ENCODE results near the gene PRKRA. TPM values are rescaled to one million over a fixed set of nuclear protein-coding genes. Genes with fewer than 3 reads are reported as not detected.

Gene PRKRA
- 63.9 TPM for total RNA-seq
- polyA plus RNA-seq: 57.8 TPM

- Histone ChIP-seq H3K4me3 (ENCODE audit: low read depth, low read length) (peak within 1 kb of the TSS; percentile 72), H3K4me1 (ENCODE audit: insufficient read depth) (no peaks in the 10 kb centered on the region), H3K27ac (ENCODE audit: low read depth) (peak within 1 kb of the TSS; percentile 98), H3K36me3 (ENCODE audit: insufficient read depth) (no peaks in the 10 kb centered on the region)
- under 1% methylated on average over 76 of the region's 76 CpGs for WGBS
- DNase-seq (ENCODE audit: extremely low spot score): peak; percentile 92
These were observed at the start of gene PRKRA, which contains the start of gene PJVK for GRCh38 chr2:178450774-178451525. TSS of gene PRKRA (minus strand) at chr2:178451175. CDS start at chr2:178451030, 145 bp downstream. TSS of gene PJVK (plus strand) at chr2:178451378. CDS start at chr2:178453410, 2,032 bp downstream.

- Histone ChIP-seq H3K27ac (ENCODE audit: low read depth) (no peak overlapping the region), H3K4me1 (ENCODE audit: insufficient read depth) (no peaks in the 10 kb centered on the region), H3K36me3 (ENCODE audit: insufficient read depth) (peaks cover 11% of the 10 kb centered on the region), H3K4me3 (ENCODE audit: low read depth, low read length) (no peak overlapping the region)
- DNase-seq (ENCODE audit: extremely low spot score): no peak
- WGBS: 98% methylated on average over 3 of the region's 3 CpGs
These were observed 48.7 kb upstream of the PRKRA start for GRCh38 chr2:178499640-178500039.

GRCh38 chr2:178498137-178498536, 47.2 kb upstream of the PRKRA start:
- H3K27ac ChIP-seq (ENCODE audit: low read depth): no peak overlapping the region
- no peak for DNase-seq (ENCODE audit: extremely low spot score)
- no peak overlapping the region for H3K4me3 ChIP-seq (ENCODE audit: low read depth, low read length)
- no peaks in the 10 kb centered on the region for H3K4me1 ChIP-seq (ENCODE audit: insufficient read depth)
- peaks cover 11% of the 10 kb centered on the region for H3K36me3 ChIP-seq (ENCODE audit: insufficient read depth)

GRCh38 chr2:178496049-178496448, 45.1 kb upstream of the PRKRA start:
- Histone ChIP-seq H3K4me1 (ENCODE audit: insufficient read depth) (no peaks in the 10 kb centered on the region), H3K4me3 (ENCODE audit: low read depth, low read length) (no peak overlapping the region), H3K27ac (ENCODE audit: low read depth) (no peak overlapping the region), H3K36me3 (ENCODE audit: insufficient read depth) (peaks cover 9% of the 10 kb centered on the region)
- WGBS: 72% methylated on average over 4 of the region's 4 CpGs
- DNase-seq (ENCODE audit: extremely low spot score): no peak

- DNase-seq (ENCODE audit: extremely low spot score): no peak
- peaks cover 3% of the 10 kb centered on the region for H3K36me3 ChIP-seq (ENCODE audit: insufficient read depth)
- WGBS: 95% methylated on average over 6 of the region's 6 CpGs
- H3K4me1 ChIP-seq (ENCODE audit: insufficient read depth): no peaks in the 10 kb centered on the region
- H3K4me3 ChIP-seq (ENCODE audit: low read depth, low read length): no peak overlapping the region
- no peak overlapping the region for H3K27ac ChIP-seq (ENCODE audit: low read depth)
These were observed 40.6 kb upstream of the PRKRA start for GRCh38 chr2:178491612-178492011.

- Histone ChIP-seq H3K27ac (ENCODE audit: low read depth) (no peak overlapping the region), H3K4me3 (ENCODE audit: low read depth, low read length) (no peak overlapping the region), H3K4me1 (ENCODE audit: insufficient read depth) (peaks cover 1% of the 10 kb centered on the region), H3K36me3 (ENCODE audit: insufficient read depth) (no peaks in the 10 kb centered on the region)
- 70% methylated on average over 3 of the region's 3 CpGs for WGBS
- no peak for DNase-seq (ENCODE audit: extremely low spot score)
These were observed 34.4 kb upstream of the PRKRA start for GRCh38 chr2:178485356-178485755.

GRCh38 chr2:178484245-178485041, 33.5 kb upstream of the PRKRA start:
- no peak for DNase-seq (ENCODE audit: extremely low spot score)
- Histone ChIP-seq H3K4me3 (ENCODE audit: low read depth, low read length) (no peak overlapping the region), H3K27ac (ENCODE audit: low read depth) (no peak overlapping the region), H3K4me1 (ENCODE audit: insufficient read depth) (peaks cover 1% of the 10 kb centered on the region), H3K36me3 (ENCODE audit: insufficient read depth) (no peaks in the 10 kb centered on the region)
- WGBS: 53% methylated on average over 6 of the region's 6 CpGs

- Histone ChIP-seq H3K36me3 (ENCODE audit: insufficient read depth) (no peaks in the 10 kb centered on the region), H3K27ac (ENCODE audit: low read depth) (no peak overlapping the region), H3K4me3 (ENCODE audit: low read depth, low read length) (no peak overlapping the region), H3K4me1 (ENCODE audit: insufficient read depth) (peaks cover 1% of the 10 kb centered on the region)
- no peak for DNase-seq (ENCODE audit: extremely low spot score)
- WGBS: 85% methylated on average over 4 of the region's 4 CpGs
These were observed 31.5 kb upstream of the PRKRA start for GRCh38 chr2:178482437-178482836.

GRCh38 chr2:178480227-178481181, 29.5 kb upstream of the PRKRA start, which contains the start of gene PLEKHA3:
TSS of gene PLEKHA3 (plus strand) at chr2:178480457. CDS start at chr2:178480870, 413 bp downstream.
- Histone ChIP-seq H3K36me3 (ENCODE audit: insufficient read depth) (no peaks in the 10 kb centered on the region), H3K4me1 (ENCODE audit: insufficient read depth) (peaks cover 1% of the 10 kb centered on the region), H3K27ac (ENCODE audit: low read depth) (peak within 1 kb of the TSS; percentile 73), H3K4me3 (ENCODE audit: low read depth, low read length) (peak within 1 kb of the TSS; percentile 76)
- DNase-seq (ENCODE audit: extremely low spot score): peak; percentile 78
- WGBS: under 1% methylated on average over 85 of the region's 92 CpGs

GRCh38 chr2:178479758-178480226, 28.8 kb upstream of the PRKRA start:
- Histone ChIP-seq H3K36me3 (ENCODE audit: insufficient read depth) (no peaks in the 10 kb centered on the region), H3K4me3 (ENCODE audit: low read depth, low read length) (peak overlapping the region; percentile 76), H3K27ac (ENCODE audit: low read depth) (peak overlapping the region; percentile 39), H3K4me1 (ENCODE audit: insufficient read depth) (peaks cover under 1% of the 10 kb centered on the region)
- WGBS: 23% methylated on average over 19 of the region's 19 CpGs
- no peak for DNase-seq (ENCODE audit: extremely low spot score)

- Histone ChIP-seq H3K4me3 (ENCODE audit: low read depth, low read length) (no peak overlapping the region), H3K4me1 (ENCODE audit: insufficient read depth) (no peaks in the 10 kb centered on the region), H3K27ac (ENCODE audit: low read depth) (peak overlapping the region; percentile 88), H3K36me3 (ENCODE audit: insufficient read depth) (no peaks in the 10 kb centered on the region)
- WGBS: 60% methylated on average over 4 of the region's 4 CpGs
- no peak for DNase-seq (ENCODE audit: extremely low spot score)
These were observed 28.3 kb upstream of the PRKRA start for GRCh38 chr2:178479275-178479616.

- Histone ChIP-seq H3K27ac (ENCODE audit: low read depth) (peak within 1 kb of the TSS; percentile 88), H3K4me3 (ENCODE audit: low read depth, low read length) (peak within 1 kb of the TSS; percentile 50), H3K4me1 (ENCODE audit: insufficient read depth) (no peaks in the 10 kb centered on the region), H3K36me3 (ENCODE audit: insufficient read depth) (no peaks in the 10 kb centered on the region)
- WGBS: 2% methylated on average over 56 of the region's 56 CpGs
- peak; percentile 80 for DNase-seq (ENCODE audit: extremely low spot score)
These were observed 27.7 kb upstream of the PRKRA start, which contains the start of gene FKBP7 for GRCh38 chr2:178478439-178479274. TSS of gene FKBP7 (minus strand) at chr2:178478600. CDS start at chr2:178478499, 101 bp downstream.

Measured in urinary bladder (tissue), 4 donors.